Measurements from ENCODE around the gene PLIN1. TPM values are rescaled to one million over a fixed set of nuclear protein-coding genes. Genes with fewer than 3 reads are reported as not detected.

The PLIN1 gene
- total and polyA plus RNA-seq, 9 of the 15 experiments (the other 6 are each of a cell fraction or from before 2014, with no cell fraction given) = not detected

GRCh38 chr15:89728254-89728653, 49.1 kb upstream of the PLIN1 start:
- Histone ChIP-seq H2AFZ (ENCODE audit: low read depth, low read length) (no peak overlapping the region), H3K9me3 (replicated peaks; ENCODE audit: control insufficient read depth, insufficient read depth, low read depth, low read length) (peaks cover 4% of the 10 kb centered on the region; the same call in 1 of the 2 replicates), H3K4me2 (ENCODE audit: insufficient read depth, low read length) (no peak overlapping the region), H3K4me3 (no peak overlapping the region), H3K9ac (ENCODE audit: insufficient read depth in 1 of 2, low read depth in 2 of 2, low read length in 2 of 2) (no peak overlapping the region), H3K36me3 (ENCODE audit: control insufficient read depth, insufficient read depth, low read length) (no peaks in the 10 kb centered on the region), H3K9me1 (ENCODE audit: control insufficient read depth, insufficient read depth, low read length) (no peaks in the 10 kb centered on the region), H3K27ac (ENCODE audit: extremely low read depth, low read depth, low read length) (no peak overlapping the region), H3K4me1 (replicated peaks in 1 of 2; ENCODE audit: control insufficient read depth in 2 of 2, insufficient read depth in 2 of 2, low read length in 2 of 2) (no peaks in the 10 kb centered on the region), H4K20me1 (replicated peaks; ENCODE audit: control insufficient read depth, insufficient read depth, low read length) (no peaks in the 10 kb centered on the region), H3K79me2 (ENCODE audit: control insufficient read depth, insufficient read depth, low read length) (no peaks in the 10 kb centered on the region), H3K27me3 (ENCODE audit: control insufficient read depth in 2 of 2, insufficient read depth in 2 of 2, low read length in 2 of 2) (peaks cover 7 to 40% of the 10 kb centered on the region in 2 experiments; a peak in 3 of 5 replicates)
- DNase-seq (ENCODE audit: extremely low read depth in 1 of 4, low spot score in 3 of 4) (no peak), ATAC-seq (no peak), FAIRE-seq (no peak)
- ChIA-PET POLR2A (interaction anchor here (0.8 kb wide), 1 partner anchor 12 kb away, joined by 4 read pairs; no protein-coding TSS in a partner anchor), CTCF (ENCODE audit: low intra/inter-chr PET ratio) (no interaction called here)
- in situ Hi-C loops (cut with MboI) (no loop called here), intact Hi-C loops (cut with micrococcal nuclease) (no loop called here)
- 3% methylated on average over 2 of the region's 2 CpGs for WGBS (ENCODE audit: insufficient coverage, low coverage, missing lambda C conversion rate)
- BruUV-seq (replicated peaks) = no TSS peak
- TF ChIP-seq ZBTB17 (CRISPR knock-in tag; IDR thresholded peaks at IDR 0.05) (no peak), E4F1 (CRISPR knock-in tag; IDR thresholded peaks at IDR 0.05; ENCODE audit: borderline replicate concordance) (no peak), PRDM10 (IDR thresholded peaks at IDR 0.05; ENCODE audit: partially characterized antibody) (no peak), NFIX (CRISPR knock-in tag; IDR thresholded peaks at IDR 0.05; ENCODE audit: low read depth) (no peak), TRIM25 (IDR thresholded peaks at IDR 0.05; ENCODE audit: borderline replicate concordance) (no peak), BRF2 (IDR thresholded peaks at IDR 0.05; ENCODE audit: borderline replicate concordance, insufficient read depth, insufficient read length) (no peak), E2F5 (CRISPR knock-in tag; IDR thresholded peaks at IDR 0.05) (no peak), ZNF212 (CRISPR knock-in tag; IDR thresholded peaks at IDR 0.05) (no peak), PREB (CRISPR knock-in tag; IDR thresholded peaks at IDR 0.05) (no peak), HNRNPUL1 (IDR thresholded peaks at IDR 0.05; ENCODE audit: low read length) (no peak), RBM22 (IDR thresholded peaks at IDR 0.05; ENCODE audit: low read depth, low read length, poor library complexity, severe bottlenecking) (no peak)
